HCT116 (cell line): ENCODE results near the gene CACNB1. TPM values are rescaled to one million over a fixed set of nuclear protein-coding genes. Genes with fewer than 3 reads are reported as not detected.

Experiments
- ATAC-seq: fragments of 200-7000 bp; cut with Tn5 transposase; 2 replicates; pipeline ENCODE4 v1.9.1; 2020; ENCODE audit warnings: mild to moderate bottlenecking, moderate library complexity
- BruUV-seq: library from RNA; stranded (reverse); fragments of 400-500 nt; replicated peaks from 2 replicates; lab custom pipeline; 2021; lab: Mats Ljungman, UMichigan
- CTCF ChIA-PET: fragments of 300-600 bp; sonication (Branson Sonifier 250); formaldehyde crosslinking; loops from one replicate; lab custom pipeline; 2021; ENCODE audit warnings: antibody characterized with exemption; lab: Charles Lee
- POLR2A ChIA-PET: fragments of 300-600, 350-600 bp; sonication (Branson Sonifier 250); formaldehyde crosslinking; loops from one replicate; lab custom pipeline; 2021; ENCODE audit warnings: antibody characterized with exemption; lab: Charles Lee
- RAD21 ChIA-PET, 2 experiments: fragments of 300-600 bp; sonication (Branson Sonifier 250); formaldehyde crosslinking; loops; one replicate each; lab custom pipeline; 2023; ENCODE audit warnings: low total read pairs in 2 of 2; ENCODE audit not compliant: uncharacterized antibody in 2 of 2, unreplicated experiment in 2 of 2, low non-redundant PET in 1 of 2; lab: Charles Lee
- DNase-seq: peaks from one replicate; pipeline ENCODE4 v3.0.0-alpha.2; 2010; ENCODE audit warnings: low read depth, low spot score
- H2AFZ ChIP-seq: fragments of 200-600 bp; shearing (Covaris generic), sonication (generic); 2 replicates; pipeline ENCODE4 v1.6.1; 2017; ENCODE audit warnings: low read depth, mixed run types, mixed read lengths, antibody characterized with exemption, low read length; ENCODE audit not compliant: poor library complexity, severe bottlenecking
- H3K27ac ChIP-seq: 2 replicates; pipeline ENCODE4 v1.5.1; 2012; ENCODE audit warnings: low read depth, low read length
- H3K27me3 ChIP-seq: fragments of 200-600 bp; sonication (generic); 2 replicates; pipeline ENCODE4 v1.6.1; 2016; ENCODE audit warnings: mixed run types, low read length, mixed read lengths; ENCODE audit not compliant: insufficient read depth
- H3K36me3 ChIP-seq, 2 experiments: fragments of 200-500 bp in 1 of 2; fragments of 200-600 bp in 1 of 2; sonication (Bioruptor generic) in 1 of 2; sonication (generic) in 1 of 2; 2 replicates each; pipeline versions ENCODE4 v1.5.1 to v1.6.1; 2014 to 2016; ENCODE audit warnings: low read length in 2 of 2, inconsistent platforms in 1 of 2, mixed read lengths in 1 of 2, mixed run types in 1 of 2; ENCODE audit not compliant: insufficient read depth in 2 of 2, control insufficient read depth in 1 of 2
- H3K4me1 ChIP-seq, 2 experiments: fragments of 200-600 bp in 1 of 2; sonication (generic) in 1 of 2; 2 replicates each; pipeline versions ENCODE4 v1.5.1 to v1.6.1; 2012 to 2017; ENCODE audit warnings: low read length in 2 of 2, inconsistent platforms in 1 of 2, mild to moderate bottlenecking in 1 of 2, mixed read lengths in 1 of 2, mixed run types in 1 of 2, moderate library complexity in 1 of 2; ENCODE audit not compliant: insufficient read depth in 2 of 2, control insufficient read depth in 1 of 2
- H3K4me2 ChIP-seq: fragments of 200-600 bp; sonication (generic); 2 replicates; pipeline ENCODE4 v1.6.1; 2017; ENCODE audit warnings: mixed run types, low read length, mixed read lengths
- H3K4me3 ChIP-seq, 2 experiments: fragments of 200-600 bp in 1 of 2; sonication (generic) in 1 of 2; replicated peaks in 1 of 2; 2 replicates each; pipeline ENCODE4 v1.5.1; 2011 to 2016; ENCODE audit warnings: low read length in 2 of 2, control low read depth in 1 of 2, low read depth in 1 of 2, mild to moderate bottlenecking in 1 of 2, mixed read lengths in 1 of 2, mixed run types in 1 of 2
- H3K79me2 ChIP-seq: fragments of 200-600 bp; sonication (generic); 2 replicates; pipeline ENCODE4 v1.6.1; 2017; ENCODE audit warnings: mild to moderate bottlenecking, mixed run types, low read length, moderate library complexity, mixed read lengths; ENCODE audit not compliant: insufficient read depth
- H3K9ac ChIP-seq: fragments of 200-600 bp; sonication (generic); 2 replicates; pipeline ENCODE4 v1.6.1; 2016; ENCODE audit warnings: low read length, mixed read lengths
- H3K9me2 ChIP-seq: fragments of 200-600 bp; sonication (generic), shearing (Covaris generic); 2 replicates; pipeline ENCODE4 v1.6.1; 2017; ENCODE audit warnings: mixed run types, mild to moderate bottlenecking, moderate library complexity; ENCODE audit not compliant: insufficient read depth
- H3K9me3 ChIP-seq, 2 experiments: fragments of 200-500 bp in 1 of 2; fragments of 200-600 bp in 1 of 2; sonication (Bioruptor generic) in 1 of 2; sonication (generic) in 1 of 2; 2 replicates each; pipeline ENCODE4 v1.6.1; 2014 to 2017; ENCODE audit warnings: low read length in 2 of 2, mixed read lengths in 2 of 2, inconsistent platforms in 1 of 2, low read depth in 1 of 2, mild to moderate bottlenecking in 1 of 2, mixed run types in 1 of 2, moderate library complexity in 1 of 2; ENCODE audit not compliant: control insufficient read depth in 1 of 2, insufficient read depth in 1 of 2
- H4K20me1 ChIP-seq: fragments of 200-600 bp; sonication (generic), shearing (Covaris generic); 2 replicates; pipeline ENCODE4 v1.6.1; 2017; ENCODE audit warnings: mixed run types, mild to moderate bottlenecking, moderate library complexity; ENCODE audit not compliant: insufficient read depth
- CEBPB ChIP-seq: IDR thresholded peaks from 2 replicates; pipeline ENCODE4 v1.6.1; 2012; ENCODE audit warnings: low read depth
- ELF1 ChIP-seq: IDR thresholded peaks from 2 replicates; pipeline ENCODE4 v1.6.1; 2012; ENCODE audit warnings: low read depth, borderline replicate concordance
- EZH2phosphoT487 ChIP-seq: fragments of 200-600 bp; IDR thresholded peaks from 2 replicates; pipeline ENCODE4 v1.6.1; 2018; ENCODE audit warnings: antibody characterized with exemption, borderline replicate concordance
- POLR2A ChIP-seq: IDR thresholded peaks from 2 replicates; pipeline ENCODE4 v1.7.0; 2011; ENCODE audit warnings: borderline replicate concordance; ENCODE audit not compliant: insufficient read depth, insufficient read length; ENCODE audit errors: extremely low read depth
- POLR2AphosphoS5 ChIP-seq: IDR thresholded peaks from 2 replicates; pipeline ENCODE4 v1.6.1; 2011; ENCODE audit warnings: mild to moderate bottlenecking, low read depth, low read length, moderate library complexity
- SP1 ChIP-seq: IDR thresholded peaks from 2 replicates; pipeline ENCODE4 v1.6.1; 2012; ENCODE audit warnings: low read depth
- SRF ChIP-seq: IDR thresholded peaks from 2 replicates; pipeline ENCODE4 v1.6.1; 2012; ENCODE audit warnings: low read depth
- TCF7L2 ChIP-seq: IDR thresholded peaks from 2 replicates; pipeline ENCODE4 v1.7.0; 2011; ENCODE audit warnings: borderline replicate concordance, inconsistent platforms; ENCODE audit not compliant: insufficient read depth, insufficient read length; ENCODE audit errors: extremely low read depth
- ZFX ChIP-seq: fragments of 450-650 bp; IDR thresholded peaks from 2 replicates; pipeline ENCODE4 v1.6.1; 2017
- intact Hi-C: fragments of 100-400 bp; cut with micrococcal nuclease; formaldehyde crosslinking; loops from 2 replicates; pipeline ENCODE4 v1.10.0; 2022
- total RNA-seq: library from RNA; stranded (reverse); gene quantifications from one replicate; pipeline ENCODE4 v1.2.1, GENCODE V29; 2021; ENCODE audit not compliant: unreplicated experiment
- TF ChIP-seq, protein P1 (sequence below): IDR thresholded peaks from 2 replicates; pipeline ENCODE4 v1.6.1; 2011; ENCODE audit warnings: mild to moderate bottlenecking, low read length, moderate library complexity; ENCODE audit not compliant: insufficient replicate concordance; ENCODE audit errors: extremely low read depth
- TF ChIP-seq, protein P2 (sequence below): IDR thresholded peaks from 2 replicates; pipeline ENCODE4 v1.6.1; 2012
- TF ChIP-seq, protein P3 (sequence below): IDR thresholded peaks from 2 replicates; pipeline ENCODE4 v1.6.1; 2012
- TF ChIP-seq, protein P4 (sequence below), 3 experiments: fragments of 200-600 bp in 1 of 3; sonication (generic) in 1 of 3; IDR thresholded peaks in 2 of 3; conservative IDR thresholded peaks in 1 of 3; 2 replicates each; pipeline ENCODE4 v1.5.1; 2012 to 2017; ENCODE audit warnings: low read depth in 2 of 3, low read length in 2 of 3, antibody characterized with exemption in 1 of 3, borderline replicate concordance in 1 of 3, control low read depth in 1 of 3, mild to moderate bottlenecking in 1 of 3, mixed read lengths in 1 of 3, mixed run types in 1 of 3, moderate library complexity in 1 of 3; ENCODE audit not compliant: insufficient read depth in 1 of 3

CACNB1 gene
- total RNA-seq, 1 experiment from 2014 or later, result 13.0 TPM

DNA sequence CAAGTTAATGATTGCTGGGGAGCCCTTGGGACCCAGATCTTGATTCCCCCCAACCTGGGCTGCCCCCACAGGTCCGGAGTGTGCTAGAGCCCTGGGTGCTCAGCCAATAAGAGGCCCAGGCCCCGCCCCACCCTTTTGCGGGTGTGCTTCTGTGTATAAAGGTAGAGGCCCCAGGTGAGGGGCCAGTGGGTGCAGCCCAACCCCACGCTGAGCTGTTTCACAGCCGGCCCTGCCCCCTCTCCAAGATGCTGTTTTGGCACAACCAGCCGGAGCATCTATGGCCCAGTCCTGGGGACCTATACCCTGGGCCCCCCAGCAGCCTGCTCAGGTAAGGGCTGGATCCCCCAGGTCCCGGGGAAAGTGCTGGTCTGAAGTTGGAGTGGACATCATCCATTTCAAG lies 40.1 kb upstream of the CACNB1 start:
- no peak overlapping the region; the same call in 1 of the 2 replicates for H3K27ac ChIP-seq
- CTCF ChIA-PET, result interaction anchor here (1.0 to 6.8 kb wide), 5 partner anchors 11 to 254 kb away, joined by 4 to 60 read pairs (median 10); partner anchors contain the start of gene RPL19
- ATAC-seq (no peak), DNase-seq (no peak)
- no peaks in the 10 kb centered on the region for H3K79me2 ChIP-seq
- H3K9ac ChIP-seq, result no peak overlapping the region
- peaks cover 18 to 43% of the 10 kb centered on the region in 2 experiments for H3K4me1 ChIP-seq
- BruUV-seq, result no TSS peak
- POLR2A ChIA-PET, result interaction anchor here (1.3 to 3.8 kb wide), 2 partner anchors 31 to 38 kb away, joined by 10 to 16 read pairs; partner anchors contain the start of gene RPL19
- H3K9me2 ChIP-seq, result no peaks in the 10 kb centered on the region
- no peaks in the 10 kb centered on the region for H4K20me1 ChIP-seq
- no peaks in the 10 kb centered on the region for H3K9me3 ChIP-seq
- intact Hi-C loops, result loop anchor here (5.0 kb wide), 1 partner anchor 260 kb away; no protein-coding TSS in a partner anchor
- RAD21 ChIA-PET, result interaction anchor here (0.6 to 1.3 kb wide), 4 partner anchors 30 to 254 kb away, joined by 3 to 4 read pairs (median 4); no protein-coding TSS in a partner anchor
- H3K4me3 ChIP-seq, result no peak overlapping the region
- no peak overlapping the region for H3K4me2 ChIP-seq
- H2AFZ ChIP-seq, result no peak overlapping the region
- TF ChIP-seq, protein P1, sequence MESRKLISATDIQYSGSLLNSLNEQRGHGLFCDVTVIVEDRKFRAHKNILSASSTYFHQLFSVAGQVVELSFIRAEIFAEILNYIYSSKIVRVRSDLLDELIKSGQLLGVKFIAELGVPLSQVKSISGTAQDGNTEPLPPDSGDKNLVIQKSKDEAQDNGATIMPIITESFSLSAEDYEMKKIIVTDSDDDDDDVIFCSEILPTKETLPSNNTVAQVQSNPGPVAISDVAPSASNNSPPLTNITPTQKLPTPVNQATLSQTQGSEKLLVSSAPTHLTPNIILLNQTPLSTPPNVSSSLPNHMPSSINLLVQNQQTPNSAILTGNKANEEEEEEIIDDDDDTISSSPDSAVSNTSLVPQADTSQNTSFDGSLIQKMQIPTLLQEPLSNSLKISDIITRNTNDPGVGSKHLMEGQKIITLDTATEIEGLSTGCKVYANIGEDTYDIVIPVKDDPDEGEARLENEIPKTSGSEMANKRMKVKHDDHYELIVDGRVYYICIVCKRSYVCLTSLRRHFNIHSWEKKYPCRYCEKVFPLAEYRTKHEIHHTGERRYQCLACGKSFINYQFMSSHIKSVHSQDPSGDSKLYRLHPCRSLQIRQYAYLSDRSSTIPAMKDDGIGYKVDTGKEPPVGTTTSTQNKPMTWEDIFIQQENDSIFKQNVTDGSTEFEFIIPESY, result no peak
- TF ChIP-seq SP1, result no peak
- no peak for TF ChIP-seq ZFX
- H3K27me3 ChIP-seq, result no peaks in the 10 kb centered on the region
- no peaks in the 10 kb centered on the region for H3K36me3 ChIP-seq

DNA sequence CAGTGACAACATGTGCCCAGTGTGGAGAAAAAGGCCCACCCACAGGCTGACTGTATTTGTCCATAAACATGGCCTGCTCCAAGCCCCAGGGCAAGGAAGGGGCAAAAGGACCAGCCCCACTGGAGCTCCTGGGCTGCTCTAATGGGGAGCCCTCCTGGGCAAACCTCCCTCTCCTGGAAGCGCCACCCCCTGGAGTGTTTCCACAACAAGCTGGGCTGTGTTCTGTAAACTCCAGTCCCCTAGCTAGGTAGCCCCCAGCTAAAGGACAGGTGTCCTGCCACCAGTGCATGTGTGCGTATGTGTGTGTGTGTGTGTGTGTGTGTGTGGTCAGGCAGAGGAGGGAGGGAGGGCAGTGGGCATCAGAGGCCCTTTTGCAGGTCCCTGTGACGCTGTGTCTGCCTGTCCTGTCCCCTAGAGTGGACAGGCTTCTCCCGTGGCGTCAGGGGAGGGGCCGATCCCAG lies 39.5 kb upstream of the CACNB1 start:
- ChIA-PET CTCF (interaction anchor here (0.8 to 6.8 kb wide), 9 partner anchors 8 to 385 kb away, joined by 3 to 60 read pairs (median 7); partner anchors contain the start of gene RPL19), RAD21 (interaction anchor here in 1 of 2 experiments (0.6 to 1.1 kb wide), 2 partner anchors 30 to 67 kb away, joined by 3 to 4 read pairs; no protein-coding TSS in a partner anchor), POLR2A (interaction anchor here (3.8 kb wide), 1 partner anchor 37 kb away, joined by 16 read pairs; the partner anchor contains the start of gene RPL19)
- H3K9me2 ChIP-seq, result no peaks in the 10 kb centered on the region
- H3K36me3 ChIP-seq, result no peaks in the 10 kb centered on the region
- no peaks in the 10 kb centered on the region for H3K27me3 ChIP-seq
- BruUV-seq, result no TSS peak
- DNase-seq (no peak), ATAC-seq (no peak)
- no peak overlapping the region for H2AFZ ChIP-seq
- H3K27ac ChIP-seq, result no peak overlapping the region
- no peak overlapping the region for H3K4me2 ChIP-seq
- peaks cover 18 to 46% of the 10 kb centered on the region in 2 experiments for H3K4me1 ChIP-seq
- no peak overlapping the region for H3K9ac ChIP-seq
- intact Hi-C loops, result loop anchor here (5.0 kb wide), 1 partner anchor 260 kb away; no protein-coding TSS in a partner anchor
- no peak overlapping the region for H3K4me3 ChIP-seq
- no peaks in the 10 kb centered on the region for H4K20me1 ChIP-seq
- H3K9me3 ChIP-seq, result no peaks in the 10 kb centered on the region
- H3K79me2 ChIP-seq, result no peaks in the 10 kb centered on the region
- TF ChIP-seq POLR2A (no peak), EZH2phosphoT487 (no peak), SRF (no peak), ELF1 (no peak), POLR2AphosphoS5 (no peak), CEBPB (no peak), TCF7L2 (no peak)
- TF ChIP-seq, protein P2, sequence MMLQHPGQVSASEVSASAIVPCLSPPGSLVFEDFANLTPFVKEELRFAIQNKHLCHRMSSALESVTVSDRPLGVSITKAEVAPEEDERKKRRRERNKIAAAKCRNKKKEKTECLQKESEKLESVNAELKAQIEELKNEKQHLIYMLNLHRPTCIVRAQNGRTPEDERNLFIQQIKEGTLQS, result no peak
- TF ChIP-seq, protein P3, sequence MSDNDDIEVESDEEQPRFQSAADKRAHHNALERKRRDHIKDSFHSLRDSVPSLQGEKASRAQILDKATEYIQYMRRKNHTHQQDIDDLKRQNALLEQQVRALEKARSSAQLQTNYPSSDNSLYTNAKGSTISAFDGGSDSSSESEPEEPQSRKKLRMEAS, result no peak
- TF ChIP-seq, protein P4, sequence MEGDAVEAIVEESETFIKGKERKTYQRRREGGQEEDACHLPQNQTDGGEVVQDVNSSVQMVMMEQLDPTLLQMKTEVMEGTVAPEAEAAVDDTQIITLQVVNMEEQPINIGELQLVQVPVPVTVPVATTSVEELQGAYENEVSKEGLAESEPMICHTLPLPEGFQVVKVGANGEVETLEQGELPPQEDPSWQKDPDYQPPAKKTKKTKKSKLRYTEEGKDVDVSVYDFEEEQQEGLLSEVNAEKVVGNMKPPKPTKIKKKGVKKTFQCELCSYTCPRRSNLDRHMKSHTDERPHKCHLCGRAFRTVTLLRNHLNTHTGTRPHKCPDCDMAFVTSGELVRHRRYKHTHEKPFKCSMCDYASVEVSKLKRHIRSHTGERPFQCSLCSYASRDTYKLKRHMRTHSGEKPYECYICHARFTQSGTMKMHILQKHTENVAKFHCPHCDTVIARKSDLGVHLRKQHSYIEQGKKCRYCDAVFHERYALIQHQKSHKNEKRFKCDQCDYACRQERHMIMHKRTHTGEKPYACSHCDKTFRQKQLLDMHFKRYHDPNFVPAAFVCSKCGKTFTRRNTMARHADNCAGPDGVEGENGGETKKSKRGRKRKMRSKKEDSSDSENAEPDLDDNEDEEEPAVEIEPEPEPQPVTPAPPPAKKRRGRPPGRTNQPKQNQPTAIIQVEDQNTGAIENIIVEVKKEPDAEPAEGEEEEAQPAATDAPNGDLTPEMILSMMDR (IDR thresholded peaks at IDR 0.05 in 2 of 3, conservative IDR thresholded peaks at IDR 0.05 in 1 of 3; ENCODE audit: borderline replicate concordance in 1 of 3, insufficient read depth in 1 of 3, low read depth in 2 of 3, low read length in 2 of 3), result no peak
